SH-SY5Y (cell line): ENCODE data around the gene RASAL3.

Experiments used
- GATA2 ChIP-seq: IDR thresholded peaks from 2 replicates; pipeline ENCODE4 v1.6.1; 2011; ENCODE audit warnings: mild to moderate bottlenecking, low read depth, low read length
- GATA3 ChIP-seq: IDR thresholded peaks from 2 replicates; pipeline ENCODE4 v1.6.1; 2011; ENCODE audit warnings: low read depth, mild to moderate bottlenecking, low read length, moderate library complexity

- TF ChIP-seq GATA2 = no peak
- TF ChIP-seq GATA3 = no peak
Observed at GRCh38 chr19:15427991-15428471, 36.3 kb downstream of the RASAL3 start.
